Heart right ventricle (tissue), 16 donors: ENCODE results near the gene ACVR1. TPM values are rescaled to one million over a fixed set of nuclear protein-coding genes. Genes with fewer than 3 reads are reported as not detected.

Source experiments
- ATAC-seq, 8 donors: fragments of 200-7000 bp; cut with Tn5 transposase; one replicate each; pipeline ENCODE4 v1.9.1; 2020; ENCODE audit warnings: mild to moderate bottlenecking in 8 of 8, moderate library complexity in 8 of 8, moderate number of reproducible peaks in 1 of 8
- DNase-seq, 2 donors: peaks; one replicate each; pipeline ENCODE4 v3.0.0-alpha.2; 2020
- H3K27ac ChIP-seq, 10 donors: fragments of 200-600 bp; sonication (generic) in 2 of 10; one replicate each; pipeline versions ENCODE4 v1.5.0 to v1.8.0; 2020 to 2022; ENCODE audit warnings: mild to moderate bottlenecking in 3 of 10
- H3K27me3 ChIP-seq, 7 donors: fragments of 200-600 bp; one replicate each; pipeline ENCODE4 v1.8.0; 2021 to 2022; ENCODE audit warnings: mild to moderate bottlenecking in 2 of 7
- H3K36me3 ChIP-seq, 9 donors: fragments of 200-600 bp; sonication (generic) in 1 of 9; one replicate each; pipeline versions ENCODE4 v1.5.0 to v1.8.0; 2020 to 2022; ENCODE audit warnings: mild to moderate bottlenecking in 2 of 9
- H3K4me1 ChIP-seq, 9 donors: fragments of 200-600 bp; sonication (generic) in 1 of 9; one replicate each; pipeline versions ENCODE4 v1.5.0 to v1.8.0; 2020 to 2022; ENCODE audit warnings: mild to moderate bottlenecking in 4 of 9
- H3K4me3 ChIP-seq, 10 donors: fragments of 200-600 bp; sonication (generic) in 2 of 10; one replicate each; pipeline versions ENCODE4 v1.5.0 to v1.8.0; 2020 to 2022; ENCODE audit warnings: mild to moderate bottlenecking in 7 of 10, moderate library complexity in 2 of 10
- H3K9me3 ChIP-seq, 11 donors: fragments of 200-600 bp in 10 of 11; sonication (generic) in 2 of 11; one replicate each; pipeline versions ENCODE4 v1.5.0 to v1.8.0; 2013 to 2022; ENCODE audit warnings: mild to moderate bottlenecking in 2 of 11, control low read depth in 1 of 11, moderate library complexity in 1 of 11
- WGBS, 2 donors: extraction: QIAGEN DNeasy Blood & Tissue Kit; methylation state at CpG; one replicate each; pipeline ENCODE4 v1.1.7; 2013; ENCODE audit warnings: inconsistent platforms in 1 of 2; 5-methylcytosine and 5-hydroxymethylcytosine counted together
- intact Hi-C, 10 donors: fragments of 100-400 bp; cut with DNase I; formaldehyde crosslinking; loops; one replicate each; pipeline versions ENCODE4 v1.11.1 to v1.14.2; 2022
- polyA plus RNA-seq, 2 donors: library from polyadenylated mRNA; stranded (reverse); fragments of 200-250 nt; gene quantifications; one replicate each; pipeline ENCODE4 v1.2.3, GENCODE V29; 2013
- total RNA-seq, 10 donors: library from RNA; stranded (reverse); fragmentation: NEBNext Ultra II Directional in 3 of 10; extraction: Animal tissue kit (Norgen Biotek cat#: 25700) in 3 of 10; gene quantifications; one replicate each; pipeline versions ENCODE4 v1.2.1 to v1.2.4, GENCODE V29; 2021 to 2023
- TF ChIP-seq, protein P1 (sequence below), 9 donors: fragments of 200-600 bp; sonication (generic) in 2 of 9; IDR thresholded peaks; one replicate each; pipeline versions ENCODE4 v1.5.0 to v1.8.0; 2021 to 2022; ENCODE audit warnings: antibody characterized with exemption in 9 of 9, mild to moderate bottlenecking in 5 of 9, moderate library complexity in 1 of 9
- donor health status: Arrhythmogenic right ventricular cardiomyopathy.
- donor health status: ischemic (EF 13 %, LVEDD 7.1; RV severe dilation, severe dysfunction).
- donor health status: healthy with polysubstance abuse.
- donor health status: DM: no; HTN: yes; CAD: no.
- donor health status: DM: no; HTN: no; CAD: no.
- donor health status: ischemic (EF 25% LVEDD 6.9; RV normal size, moderate dysfunction).
- donor health status: ischemic (EF 25% LVEDD 5.7; RV mildly dilated, moderate dysfunction).
- donor health status: healthy.
- donor health status: DM: yes; HTN: yes; CAD: no.
- donor health status: Ischemic cardiomyopathy.
- donor health status: ischemic (EF 35%, LVEDD 5.7; RV mildly dilated, moderate dysfunction).
- donor health status: nonischemic (EF 11% LVEDD 7.7; RV severe dilation, severe dysfunction).
- donor health status: DM: yes; HTN: yes; CAD: no.
- donor health status: PGD.
- donor health status: ischemic (EF 29% LVEDD 5.4; RV normal size, mild dysfunction).
- donor health status: nonischemic (EF 23%, LVEDD 6.1; RV moderate dilation, normal function).

Gene ACVR1
- total and polyA plus RNA-seq, 12 donors = 4.2 to 32.7 (median 22.2) TPM

DNA sequence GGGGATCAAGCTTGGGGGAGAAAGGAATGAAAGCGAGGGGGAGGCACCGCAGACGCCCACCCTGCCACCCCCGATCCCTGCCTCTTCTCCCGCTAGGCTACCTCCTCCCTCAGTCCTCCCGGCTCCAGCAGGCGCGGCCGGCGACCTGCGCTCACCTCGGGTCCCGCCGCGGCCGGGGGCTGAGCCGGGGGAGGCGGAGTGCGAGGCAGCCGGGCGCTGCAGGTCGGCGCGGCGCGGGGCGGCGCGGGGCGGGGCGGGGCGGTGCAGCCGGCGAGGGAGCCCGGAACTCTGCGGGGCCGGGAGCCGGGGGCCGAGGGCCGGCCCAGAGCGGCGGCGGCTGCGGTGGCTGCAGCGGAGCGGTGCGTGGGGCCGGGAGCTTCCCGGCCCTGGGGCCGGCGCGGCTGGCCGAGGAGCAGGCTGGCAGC lies 477 bp downstream of the ACVR1 start:
- DNase-seq = peak; percentile 47 to 68
- H3K36me3 ChIP-seq = no peaks in the 10 kb centered on the region
- H3K27ac ChIP-seq = peak overlapping the region; percentile 89 to 98 (median 96)
- TF ChIP-seq, protein P1, sequence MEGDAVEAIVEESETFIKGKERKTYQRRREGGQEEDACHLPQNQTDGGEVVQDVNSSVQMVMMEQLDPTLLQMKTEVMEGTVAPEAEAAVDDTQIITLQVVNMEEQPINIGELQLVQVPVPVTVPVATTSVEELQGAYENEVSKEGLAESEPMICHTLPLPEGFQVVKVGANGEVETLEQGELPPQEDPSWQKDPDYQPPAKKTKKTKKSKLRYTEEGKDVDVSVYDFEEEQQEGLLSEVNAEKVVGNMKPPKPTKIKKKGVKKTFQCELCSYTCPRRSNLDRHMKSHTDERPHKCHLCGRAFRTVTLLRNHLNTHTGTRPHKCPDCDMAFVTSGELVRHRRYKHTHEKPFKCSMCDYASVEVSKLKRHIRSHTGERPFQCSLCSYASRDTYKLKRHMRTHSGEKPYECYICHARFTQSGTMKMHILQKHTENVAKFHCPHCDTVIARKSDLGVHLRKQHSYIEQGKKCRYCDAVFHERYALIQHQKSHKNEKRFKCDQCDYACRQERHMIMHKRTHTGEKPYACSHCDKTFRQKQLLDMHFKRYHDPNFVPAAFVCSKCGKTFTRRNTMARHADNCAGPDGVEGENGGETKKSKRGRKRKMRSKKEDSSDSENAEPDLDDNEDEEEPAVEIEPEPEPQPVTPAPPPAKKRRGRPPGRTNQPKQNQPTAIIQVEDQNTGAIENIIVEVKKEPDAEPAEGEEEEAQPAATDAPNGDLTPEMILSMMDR (IDR thresholded peaks at IDR 0.05) = no peak
- H3K9me3 ChIP-seq = no peaks in the 10 kb centered on the region
- peak overlapping the region; percentile 51 to 92 (median 85) for H3K4me3 ChIP-seq
- peaks cover 2 to 51% (median 27%) of the 10 kb centered on the region in 9 donors for H3K4me1 ChIP-seq
- intact Hi-C loops = loop anchor here in 8 of 10 donors (2.0 to 10.0 kb wide), 11 partner anchors 33 to 132 kb away; no protein-coding TSS in a partner anchor
- ATAC-seq = peak; percentile 14 to 54 (median 34)
- no peaks in the 10 kb centered on the region for H3K27me3 ChIP-seq
- 0 to 2% methylated on average over 42 to 53 of the region's 53 CpGs for WGBS, 2 donors

DNA sequence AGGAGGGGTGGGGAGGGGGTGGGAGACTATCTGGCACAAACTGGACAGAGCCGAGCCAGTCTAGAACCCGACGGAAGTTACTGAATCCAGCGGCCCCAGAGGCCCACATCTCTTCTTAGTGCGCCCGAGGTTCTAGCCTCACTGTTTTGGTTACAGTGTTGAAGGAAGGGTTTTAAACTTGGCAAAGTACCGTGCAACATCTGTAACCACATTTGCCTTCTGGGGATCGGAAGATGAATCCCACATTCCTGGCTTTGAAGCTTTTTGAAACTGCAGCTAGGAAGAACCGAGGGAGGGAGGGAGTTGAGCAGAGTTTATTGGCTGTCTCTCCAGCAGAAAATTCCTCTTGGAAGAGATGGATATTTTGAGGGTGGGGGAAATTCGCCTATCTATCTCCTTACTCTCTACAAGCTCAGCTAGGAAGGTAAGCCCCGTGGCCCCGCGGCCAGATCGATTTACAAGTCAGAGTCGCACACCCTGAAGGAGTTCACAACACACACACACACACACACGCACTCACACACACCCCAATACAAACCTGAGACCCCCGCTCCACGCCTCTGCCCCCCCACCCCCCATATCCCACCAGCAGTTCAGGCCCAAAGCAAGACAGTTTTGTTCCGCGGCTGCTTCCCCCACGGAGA lies 1.0 kb downstream of the ACVR1 start:
- no peaks in the 10 kb centered on the region for H3K27me3 ChIP-seq
- H3K27ac ChIP-seq = peak overlapping the region; percentile 81 to 98 (median 96)
- no peaks in the 10 kb centered on the region for H3K9me3 ChIP-seq
- DNase-seq (peak; percentile 29 to 51), ATAC-seq (peak in 6 of 8 donors; percentile 4 to 48 (median 32))
- TF ChIP-seq, protein P1 (IDR thresholded peaks at IDR 0.05) = no peak
- peak overlapping the region; percentile 51 to 92 (median 85) for H3K4me3 ChIP-seq
- peaks cover 2 to 54% (median 29%) of the 10 kb centered on the region in 9 donors for H3K4me1 ChIP-seq
- 0 to 1% methylated on average over 21 of the region's 21 CpGs for WGBS, 2 donors
- intact Hi-C loops = loop anchor here in 9 of 10 donors (2.0 to 10.0 kb wide), 10 partner anchors 33 to 132 kb away; no protein-coding TSS in a partner anchor
- no peaks in the 10 kb centered on the region for H3K36me3 ChIP-seq

DNA sequence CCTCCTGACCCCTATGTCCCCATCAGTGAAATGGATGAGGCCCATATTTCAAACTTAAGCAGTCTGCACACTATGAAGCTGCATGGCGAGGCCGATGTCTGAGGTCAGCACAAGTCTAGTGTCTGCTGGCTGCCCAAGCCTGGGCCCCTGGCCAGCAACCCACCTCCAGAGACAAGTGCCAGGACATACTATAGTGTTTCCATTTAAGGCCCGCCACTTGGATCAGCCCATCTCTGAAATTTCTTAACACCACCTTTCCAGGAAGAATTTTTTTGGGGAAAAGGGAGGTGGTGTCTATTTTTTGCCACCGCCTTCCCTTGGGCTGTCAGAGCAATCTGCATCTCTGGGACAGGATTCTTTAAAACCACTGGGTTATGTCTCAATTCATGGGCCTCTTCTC lies 1.8 kb downstream of the ACVR1 start:
- H3K4me3 ChIP-seq = peak overlapping the region in 9 of 10 donors; percentile 59 to 92 (median 85)
- H3K4me1 ChIP-seq = peaks cover 2 to 61% (median 29%) of the 10 kb centered on the region in 9 donors
- ATAC-seq (peak in 2 of 8 donors; percentile 30 to 55), DNase-seq (peak; percentile 38 to 40)
- 55 to 59% methylated on average over 4 of the region's 4 CpGs for WGBS, 2 donors
- H3K27ac ChIP-seq = peak overlapping the region in 9 of 10 donors; percentile 81 to 98 (median 97)
- intact Hi-C loops = loop anchor here in 4 of 10 donors (2.0 to 10.0 kb wide), 5 partner anchors 36 to 130 kb away; no protein-coding TSS in a partner anchor
- TF ChIP-seq, protein P1 (IDR thresholded peaks at IDR 0.05) = no peak
- no peaks in the 10 kb centered on the region for H3K36me3 ChIP-seq
- no peaks in the 10 kb centered on the region for H3K9me3 ChIP-seq
- no peaks in the 10 kb centered on the region for H3K27me3 ChIP-seq

DNA sequence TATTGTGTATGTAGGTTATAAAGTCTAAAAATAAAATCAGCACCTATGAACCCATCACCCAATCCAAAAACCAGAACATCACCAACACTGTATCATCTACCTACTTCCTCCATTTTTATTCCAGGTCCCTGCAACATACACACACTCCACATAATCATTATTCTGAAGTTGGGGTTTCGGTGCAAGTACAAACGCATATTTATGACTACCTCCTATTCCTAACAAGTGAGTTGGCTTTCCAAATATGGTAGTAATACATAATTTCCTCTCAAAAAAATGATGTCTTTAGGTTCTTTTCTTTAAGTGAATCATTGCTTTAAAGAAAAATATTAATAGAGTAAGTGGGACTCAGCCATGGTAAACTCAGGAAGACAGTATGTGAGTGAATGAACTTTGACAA lies 3.3 kb downstream of the ACVR1 start:
- no peak for DNase-seq
- H3K27me3 ChIP-seq = no peaks in the 10 kb centered on the region
- no peak overlapping the region for H3K27ac ChIP-seq
- TF ChIP-seq, protein P1 (IDR thresholded peaks at IDR 0.05) = no peak
- H3K4me3 ChIP-seq = no peak overlapping the region
- intact Hi-C loops = loop anchor here in 4 of 10 donors (2.0 to 10.0 kb wide), 4 partner anchors 35 to 132 kb away; no protein-coding TSS in a partner anchor
- no peaks in the 10 kb centered on the region for H3K9me3 ChIP-seq
- ATAC-seq = no peak
- WGBS, 2 donors = 96 to 97% methylated on average over 2 of the region's 2 CpGs
- H3K4me1 ChIP-seq = peaks cover 4 to 77% (median 35%) of the 10 kb centered on the region in 9 donors
- H3K36me3 ChIP-seq = no peaks in the 10 kb centered on the region
